GM19240 (cell line): ENCODE measurements around the gene PAK1IP1.
"Not testable (repeated sequence)": the region's sequence is repeated elsewhere in the genome, so short reads cannot be mapped to it uniquely, and the experiment has no call there.

Experiments
- DNase-seq: peaks from one replicate; pipeline ENCODE4 v3.0.0; 2011; ENCODE audit warnings: low spot score; ENCODE audit not compliant: insufficient read length

The PAK1IP1 gene

DNA sequence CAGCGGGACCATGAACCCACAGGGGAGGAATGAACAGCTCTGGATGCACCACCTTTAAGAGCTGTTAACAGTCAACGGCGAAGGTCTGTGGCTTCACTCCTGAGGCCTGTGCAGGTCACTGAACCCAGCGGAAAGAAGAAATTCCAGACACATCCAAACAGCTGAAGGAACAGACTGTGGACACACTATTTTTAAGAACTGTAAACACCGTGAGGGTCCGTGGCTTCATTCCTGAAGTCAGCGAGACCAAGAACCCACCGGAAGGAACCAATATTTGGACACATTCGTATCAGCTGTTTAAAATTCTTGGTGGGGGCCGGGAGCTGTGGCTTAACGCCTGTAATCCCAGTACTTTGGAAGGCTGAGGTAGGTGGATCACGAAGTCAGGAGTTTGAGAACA lies 47.5 kb downstream of the PAK1IP1 start:
- DNase-seq = no peak

- DNase-seq = no peak
These were observed 48.7 kb downstream of the PAK1IP1 start for GRCh38 chr6:10743515-10743914.

- DNase-seq = no peak
These were observed 50.3 kb downstream of the PAK1IP1 start for GRCh38 chr6:10745116-10745515.

GRCh38 chr6:10746915-10747250 lies 52.1 kb downstream of the PAK1IP1 start:
- no peak for DNase-seq

DNA sequence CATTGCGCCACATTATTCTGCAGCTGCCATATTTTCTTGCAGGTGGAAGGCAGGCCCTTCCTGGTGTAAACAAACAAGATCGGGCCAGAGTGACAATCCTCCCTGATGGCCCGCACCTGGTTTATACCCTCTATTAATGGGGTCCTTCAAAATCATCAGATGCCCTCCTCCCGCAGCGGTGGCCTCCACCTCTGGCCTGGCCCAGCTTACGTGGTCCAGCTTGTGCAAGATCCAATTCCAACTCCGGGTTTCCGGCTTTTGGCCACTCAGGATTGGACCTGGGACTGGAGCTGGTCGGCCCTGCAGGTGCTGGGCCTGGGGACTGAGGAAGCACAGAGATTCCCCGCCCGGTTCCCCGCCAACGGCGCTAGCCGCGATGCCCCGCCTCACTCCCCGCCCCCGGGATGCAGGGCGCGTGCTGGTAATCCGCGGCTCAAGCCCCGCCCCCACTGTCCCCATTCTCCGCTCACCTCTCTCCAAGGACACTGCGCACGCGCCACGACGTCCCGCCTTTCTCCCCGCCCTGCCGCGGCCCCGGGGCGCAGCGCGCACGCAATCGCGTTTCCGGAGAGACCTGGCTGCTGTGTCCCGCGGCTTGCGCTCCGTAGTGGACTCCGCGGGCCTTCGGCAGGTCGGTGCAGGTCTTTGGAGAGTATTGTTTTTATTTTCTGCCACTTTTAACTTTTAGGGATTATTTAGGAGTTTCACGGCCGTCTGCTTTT lies 52.6 kb downstream of the PAK1IP1 start, which contains the start of gene TMEM14B:
TMEM14B (plus strand) TSS at position 555 of the 722 bp plus-strand sequence. CDS start 1,441 bp downstream, outside the sequence.
- peak; percentile 93 for DNase-seq

- no peak for DNase-seq
These were observed 55.0 kb downstream of the PAK1IP1 start for GRCh38 chr6:10749734-10750133.

- DNase-seq = not testable (repeated sequence)
These were observed 55.8 kb downstream of the PAK1IP1 start for GRCh38 chr6:10750568-10750967.

GRCh38 chr6:10751757-10752156 lies 57.0 kb downstream of the PAK1IP1 start:
- DNase-seq = not testable (repeated sequence)

DNA sequence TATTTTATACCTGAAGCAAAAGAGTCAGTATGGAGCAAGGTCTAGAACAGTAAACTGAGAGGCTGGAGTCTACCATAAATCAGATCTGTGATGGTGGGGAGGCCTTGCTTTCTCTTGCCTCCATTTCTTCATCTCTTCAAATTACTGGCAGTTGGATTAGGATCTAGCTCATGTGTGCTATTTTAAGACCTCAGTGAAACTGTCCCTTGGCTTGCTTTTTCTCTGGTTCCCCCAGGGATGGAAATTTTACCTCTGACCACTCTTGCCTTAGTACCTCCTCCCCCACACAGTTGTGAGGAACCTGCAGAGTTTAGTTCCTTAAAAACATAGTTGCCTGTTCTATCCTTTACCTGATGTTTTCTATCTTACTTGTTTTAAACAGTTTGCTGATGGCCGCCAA lies 61.3 kb downstream of the PAK1IP1 start:
- no peak for DNase-seq
